Vagina (tissue), 2 donors: ENCODE results near the gene VANGL2. TPM values are rescaled to one million over a fixed set of nuclear protein-coding genes. Genes with fewer than 3 reads are reported as not detected.

ENCODE experiments used
- DNase-seq, 2 donors: peaks; one replicate each; pipeline ENCODE4 v3.0.0-alpha.2; 2017; ENCODE audit errors: extremely low spot score in 2 of 2
- H3K27ac ChIP-seq: fragments of 200-600 bp; sonication (generic); one replicate; pipeline ENCODE4 v1.5.1; 2019
- H3K27me3 ChIP-seq: fragments of 200-600 bp; sonication (generic); one replicate; pipeline ENCODE4 v1.5.1; 2019
- H3K36me3 ChIP-seq, 2 donors: fragments of 200-600 bp; sonication (generic); one replicate each; pipeline ENCODE4 v1.5.1; 2017 to 2019
- H3K4me1 ChIP-seq: fragments of 200-600 bp; sonication (generic); one replicate; pipeline ENCODE4 v1.5.1; 2019
- H3K4me3 ChIP-seq, 2 donors: fragments of 200-600 bp; sonication (generic); 1 replicate in 1 of 2; 2 replicates in 1 of 2; pipeline ENCODE4 v1.5.1; 2016 to 2019
- H3K9me3 ChIP-seq: fragments of 200-600 bp; sonication (generic); one replicate; pipeline ENCODE4 v1.5.1; 2019
- CTCF ChIP-seq, 3 experiments: fragments of 450-650 bp in 2 of 3; fragments of 200-600 bp in 1 of 3; sonication (generic) in 1 of 3; IDR thresholded peaks; one replicate each; pipeline ENCODE4 v1.5.1; 2017 to 2019; ENCODE audit warnings: antibody characterized with exemption in 3 of 3, mild to moderate bottlenecking in 2 of 3, moderate library complexity in 2 of 3
- POLR2A ChIP-seq, 2 donors: fragments of 450-650 bp; IDR thresholded peaks; one replicate each; pipeline ENCODE4 v1.6.1; 2017; ENCODE audit warnings: antibody characterized with exemption in 2 of 2, mild to moderate bottlenecking in 2 of 2, moderate library complexity in 2 of 2
- POLR2AphosphoS5 ChIP-seq, 2 donors: sonication (generic); formaldehyde crosslinking; IDR thresholded peaks; one replicate each; pipeline ENCODE4 v1.9.0; 2017; ENCODE audit warnings: antibody characterized with exemption in 2 of 2, mild to moderate bottlenecking in 2 of 2, low read depth in 1 of 2; ENCODE audit not compliant: insufficient read depth in 1 of 2
- intact Hi-C: fragments of 100-400 bp; cut with DNase I; formaldehyde crosslinking; loops from one replicate; pipeline ENCODE4 v1.15.1; 2023
- total RNA-seq: library from RNA; depleted of rRNA; stranded (reverse); fragments of >200 nt; gene quantifications from one replicate; pipeline ENCODE4 v1.2.3, GENCODE V29; 2016

Gene VANGL2
- total RNA-seq, 1 donor from 2014 or later = 11.0 TPM

DNA sequence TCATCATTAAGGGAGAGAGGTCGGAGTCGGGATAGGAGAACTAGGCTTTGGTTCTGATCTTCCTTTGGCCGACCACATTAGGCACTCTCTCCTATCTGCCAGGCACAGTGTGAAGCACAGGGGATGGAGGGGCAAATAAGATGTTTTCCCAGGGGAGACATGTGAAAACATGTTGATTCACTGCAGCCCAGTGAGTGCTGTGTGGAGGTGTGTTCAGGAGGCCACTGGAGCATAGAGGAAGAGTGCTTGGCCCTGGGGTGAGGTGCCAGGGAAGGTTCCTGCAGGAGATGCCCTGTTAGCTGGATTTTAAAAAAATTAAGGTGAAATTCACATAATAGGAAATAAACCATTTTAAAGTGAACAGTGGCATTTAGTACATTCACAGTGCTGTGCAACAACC lies 3.7 kb downstream of the VANGL2 start:
- Histone ChIP-seq H3K4me3 (no peak overlapping the region), H3K27me3 (no peaks in the 10 kb centered on the region), H3K9me3 (no peaks in the 10 kb centered on the region), H3K4me1 (peaks cover 28% of the 10 kb centered on the region), H3K27ac (no peak overlapping the region), H3K36me3 (no peaks in the 10 kb centered on the region)
- DNase-seq = peak in 1 of 2 donors; percentile 64
- intact Hi-C loops = no loop called here
- TF ChIP-seq POLR2A (IDR thresholded peaks at IDR 0.05) (no peak), POLR2AphosphoS5 (IDR thresholded peaks at IDR 0.05; ENCODE audit: insufficient read depth in 1 of 2, low read depth in 1 of 2) (no peak), CTCF (IDR thresholded peaks at IDR 0.05) (no peak)

DNA sequence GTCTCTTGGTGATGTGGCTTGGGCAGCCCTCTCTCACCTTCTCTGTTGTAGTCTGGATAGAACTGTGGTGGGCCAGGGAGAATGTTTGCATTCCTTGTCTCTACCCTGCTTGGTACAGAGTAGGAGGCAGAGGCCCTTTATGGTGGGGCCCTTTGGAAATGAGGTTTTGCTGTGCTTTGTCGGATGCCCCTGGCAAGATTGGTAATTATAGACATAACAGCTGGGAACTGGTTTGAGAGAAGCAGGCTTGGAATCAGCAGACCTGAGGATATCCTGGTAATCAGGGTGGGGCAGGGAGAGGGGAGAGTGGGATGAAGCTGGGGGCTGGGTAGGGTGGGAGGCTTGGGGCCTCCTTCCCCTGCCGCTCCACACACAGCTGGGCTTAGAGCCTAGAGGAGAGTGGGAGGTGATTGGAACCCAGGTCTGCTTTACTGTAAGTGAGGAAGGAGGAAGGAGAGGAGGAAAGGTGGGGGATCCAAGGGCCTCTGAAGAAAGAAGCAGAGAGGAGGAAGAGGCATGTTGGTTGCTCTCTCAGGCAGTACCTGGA lies 5.0 kb downstream of the VANGL2 start:
- H3K4me1 ChIP-seq = peaks cover 36% of the 10 kb centered on the region
- H3K27ac ChIP-seq = no peak overlapping the region
- no peaks in the 10 kb centered on the region for H3K9me3 ChIP-seq
- DNase-seq = peak in 1 of 2 donors; percentile 77
- H3K36me3 ChIP-seq = no peaks in the 10 kb centered on the region
- intact Hi-C loops = no loop called here
- TF ChIP-seq POLR2AphosphoS5 (IDR thresholded peaks at IDR 0.05; ENCODE audit: insufficient read depth in 1 of 2, low read depth in 1 of 2) (no peak), CTCF (IDR thresholded peaks at IDR 0.05) (no peak), POLR2A (IDR thresholded peaks at IDR 0.05) (no peak)
- H3K27me3 ChIP-seq = no peaks in the 10 kb centered on the region
- no peak overlapping the region for H3K4me3 ChIP-seq

- intact Hi-C loops = no loop called here
- H3K27ac ChIP-seq = peak overlapping the region; percentile 41
- H3K27me3 ChIP-seq = no peaks in the 10 kb centered on the region
- no peaks in the 10 kb centered on the region for H3K9me3 ChIP-seq
- TF ChIP-seq CTCF (IDR thresholded peaks at IDR 0.05) = no peak
- TF ChIP-seq POLR2AphosphoS5 (IDR thresholded peaks at IDR 0.05; ENCODE audit: insufficient read depth in 1 of 2, low read depth in 1 of 2) = no peak
- TF ChIP-seq POLR2A (IDR thresholded peaks at IDR 0.05) = no peak
- H3K4me3 ChIP-seq = no peak overlapping the region
- peaks cover 39% of the 10 kb centered on the region for H3K4me1 ChIP-seq
- no peak for DNase-seq
- no peaks in the 10 kb centered on the region for H3K36me3 ChIP-seq
These were observed 6.0 kb downstream of the VANGL2 start for GRCh38 chr1:160406131-160406968.

DNA sequence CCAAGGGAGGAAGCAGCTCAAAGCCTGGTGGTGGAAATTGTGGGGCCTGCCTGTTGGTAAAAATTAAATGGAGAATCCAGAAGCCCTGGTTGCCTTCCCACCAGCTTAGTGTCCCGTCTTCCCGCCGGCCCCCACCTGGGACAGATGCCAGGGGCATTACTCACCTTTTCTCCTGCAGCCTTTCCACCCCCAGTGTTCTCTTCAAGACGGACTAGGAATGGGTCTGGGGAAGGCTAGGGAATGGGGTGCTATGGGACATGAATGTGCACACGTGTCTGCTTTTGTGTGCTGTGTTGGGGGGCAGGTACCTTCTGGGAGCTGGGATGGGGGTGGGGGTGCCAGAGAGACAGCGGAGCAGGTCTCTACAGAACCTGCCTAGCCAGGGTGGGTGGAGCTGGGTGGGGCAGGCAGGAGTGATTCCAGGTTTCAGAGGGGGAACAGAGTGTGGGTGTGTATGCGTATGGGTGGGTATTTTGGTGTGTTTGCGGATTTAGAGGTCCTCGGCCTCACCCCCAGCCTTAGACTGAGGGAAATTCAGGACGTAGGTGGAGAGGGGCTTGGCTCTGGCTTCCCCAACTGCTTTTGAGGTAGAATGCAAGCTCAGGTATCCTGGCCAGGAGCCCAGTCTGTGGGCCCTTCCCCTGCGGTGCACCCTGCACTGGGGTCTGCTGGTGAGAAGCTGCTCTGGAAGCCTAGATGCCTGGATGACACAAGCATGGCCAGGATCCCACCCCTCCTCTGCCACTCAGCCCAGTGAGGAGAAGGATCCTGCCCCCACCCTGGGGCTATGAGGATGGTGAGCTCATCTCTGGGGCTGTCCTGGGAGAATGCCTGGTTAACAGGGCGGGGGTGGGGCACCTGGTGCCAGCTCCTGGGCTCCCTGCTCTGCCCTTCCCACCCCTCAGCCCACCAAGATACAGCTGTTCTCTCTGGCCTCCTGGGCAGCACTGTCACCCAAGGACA lies 7.8 kb downstream of the VANGL2 start:
- Histone ChIP-seq H3K27ac (peak overlapping the region; percentile 41), H3K4me3 (no peak overlapping the region), H3K4me1 (peaks cover 32% of the 10 kb centered on the region), H3K36me3 (no peaks in the 10 kb centered on the region), H3K9me3 (no peaks in the 10 kb centered on the region), H3K27me3 (no peaks in the 10 kb centered on the region)
- no peak for TF ChIP-seq CTCF (IDR thresholded peaks at IDR 0.05)
- no peak for TF ChIP-seq POLR2AphosphoS5 (IDR thresholded peaks at IDR 0.05; ENCODE audit: insufficient read depth in 1 of 2, low read depth in 1 of 2)
- no peak for TF ChIP-seq POLR2A (IDR thresholded peaks at IDR 0.05)
- intact Hi-C loops = no loop called here
- DNase-seq = no peak
